ENCODE measurements around the gene NEGR1. TPM values are rescaled to one million over a fixed set of nuclear protein-coding genes. Genes with fewer than 3 reads are reported as not detected.

NEGR1 gene
- total and polyA plus RNA-seq, 7 donors: 0.69 to 69.2 (median 42.5) TPM

DNA sequence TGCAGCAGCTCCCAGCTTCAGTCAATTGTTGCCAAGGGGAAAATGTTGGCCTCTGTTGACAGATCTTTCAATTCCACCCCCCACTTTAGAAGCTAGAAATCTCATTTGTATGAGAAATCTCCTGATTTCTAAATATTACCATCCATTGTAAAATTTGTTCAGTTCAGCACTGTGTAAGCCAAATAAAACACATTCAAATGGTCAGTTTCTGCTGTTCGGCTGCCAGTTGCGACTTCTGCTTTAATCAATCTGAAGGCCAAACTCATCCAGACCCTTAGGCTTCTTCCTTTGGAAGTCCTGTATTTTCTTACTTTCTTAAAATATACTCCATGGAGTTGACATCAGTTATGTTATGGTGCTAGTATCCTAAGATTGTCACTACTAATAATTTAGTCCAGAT, 920.3 kb downstream of the NEGR1 start:
- no peaks in the 10 kb centered on the region for H3K27me3 ChIP-seq
- no peaks in the 10 kb centered on the region for H3K9me3 ChIP-seq
- DNase-seq: no peak
- no peak overlapping the region for H3K27ac ChIP-seq
- WGBS, 2 donors: 88 to 95% methylated on average over 2 of the region's 2 CpGs
- H3K4me3 ChIP-seq: no peak overlapping the region
- TF ChIP-seq POLR2A (IDR thresholded peaks at IDR 0.05) (no peak), CTCF (IDR thresholded peaks at IDR 0.05) (no peak), EP300 (IDR thresholded peaks at IDR 0.05) (no peak), POLR2AphosphoS5 (IDR thresholded peaks at IDR 0.05) (no peak)
- no peaks in the 10 kb centered on the region for H3K36me3 ChIP-seq
- intact Hi-C loops (cut with DNase I): no loop called here
- H3K4me1 ChIP-seq: peaks cover 0 to 14% (median 5%) of the 10 kb centered on the region in 4 donors

- WGBS, 2 donors: 89 to 94% methylated on average over 9 of the region's 9 CpGs
- intact Hi-C loops (cut with DNase I): no loop called here
Observed at GRCh38 chr1:71357708-71358107, 924.6 kb downstream of the NEGR1 start.

GRCh38 chr1:71351438-71351837, 930.9 kb downstream of the NEGR1 start:
- no peak overlapping the region for H3K27ac ChIP-seq
- no peak overlapping the region for H3K4me3 ChIP-seq
- intact Hi-C loops (cut with DNase I): no loop called here
- H3K36me3 ChIP-seq: no peaks in the 10 kb centered on the region
- 61 to 71% methylated on average over 1 of the region's 1 CpG for WGBS, 2 donors
- H3K4me1 ChIP-seq: peaks cover 0 to 3% (median 0%) of the 10 kb centered on the region in 4 donors
- H3K27me3 ChIP-seq: no peaks in the 10 kb centered on the region
- no peak for TF ChIP-seq EP300 (IDR thresholded peaks at IDR 0.05)
- no peak for TF ChIP-seq CTCF (IDR thresholded peaks at IDR 0.05)
- no peak for TF ChIP-seq POLR2A (IDR thresholded peaks at IDR 0.05)
- no peak for TF ChIP-seq POLR2AphosphoS5 (IDR thresholded peaks at IDR 0.05)
- DNase-seq: no peak
- H3K9me3 ChIP-seq: no peaks in the 10 kb centered on the region

More at GRCh38 chr1:71357708-71358107, 924.6 kb downstream of the NEGR1 start:
- Histone ChIP-seq H3K27ac (no peak overlapping the region), H3K4me1 (no peaks in the 10 kb centered on the region), H3K9me3 (no peaks in the 10 kb centered on the region), H3K27me3 (no peaks in the 10 kb centered on the region), H3K4me3 (no peak overlapping the region), H3K36me3 (no peaks in the 10 kb centered on the region)
- no peak for TF ChIP-seq POLR2A (IDR thresholded peaks at IDR 0.05)
- no peak for TF ChIP-seq CTCF (IDR thresholded peaks at IDR 0.05)
- TF ChIP-seq EP300 (IDR thresholded peaks at IDR 0.05): no peak
- TF ChIP-seq POLR2AphosphoS5 (IDR thresholded peaks at IDR 0.05): no peak
- DNase-seq: no peak

DNA sequence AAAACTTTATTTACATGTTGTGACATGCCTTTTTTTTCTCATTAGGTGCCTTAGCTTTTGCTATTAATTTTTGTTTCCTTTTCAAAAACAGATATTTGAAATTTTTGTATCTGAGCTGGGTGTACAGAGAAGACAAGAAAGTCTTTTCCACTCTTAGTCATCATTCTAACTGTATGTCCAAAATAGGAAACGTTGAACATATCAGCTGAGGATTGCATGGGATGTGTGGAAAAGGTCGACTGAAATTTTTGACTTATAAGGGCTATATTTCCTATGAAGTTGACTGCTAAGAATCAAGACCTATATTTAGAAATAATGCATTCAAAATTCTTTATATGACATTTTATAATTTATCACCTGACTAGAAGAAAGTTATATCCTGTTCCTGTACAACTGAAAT, 931.5 kb downstream of the NEGR1 start:
- no peaks in the 10 kb centered on the region for H3K27me3 ChIP-seq
- no peaks in the 10 kb centered on the region for H3K9me3 ChIP-seq
- no peak overlapping the region for H3K4me3 ChIP-seq
- DNase-seq: no peak
- no peak for TF ChIP-seq POLR2AphosphoS5 (IDR thresholded peaks at IDR 0.05)
- no peak for TF ChIP-seq CTCF (IDR thresholded peaks at IDR 0.05)
- TF ChIP-seq POLR2A (IDR thresholded peaks at IDR 0.05): no peak
- TF ChIP-seq EP300 (IDR thresholded peaks at IDR 0.05): no peak
- no peaks in the 10 kb centered on the region for H3K36me3 ChIP-seq
- 51 to 72% methylated on average over 2 of the region's 2 CpGs for WGBS, 2 donors
- H3K27ac ChIP-seq: no peak overlapping the region
- intact Hi-C loops (cut with DNase I): no loop called here
- peaks cover 0 to 3% (median 0%) of the 10 kb centered on the region in 4 donors for H3K4me1 ChIP-seq

DNA sequence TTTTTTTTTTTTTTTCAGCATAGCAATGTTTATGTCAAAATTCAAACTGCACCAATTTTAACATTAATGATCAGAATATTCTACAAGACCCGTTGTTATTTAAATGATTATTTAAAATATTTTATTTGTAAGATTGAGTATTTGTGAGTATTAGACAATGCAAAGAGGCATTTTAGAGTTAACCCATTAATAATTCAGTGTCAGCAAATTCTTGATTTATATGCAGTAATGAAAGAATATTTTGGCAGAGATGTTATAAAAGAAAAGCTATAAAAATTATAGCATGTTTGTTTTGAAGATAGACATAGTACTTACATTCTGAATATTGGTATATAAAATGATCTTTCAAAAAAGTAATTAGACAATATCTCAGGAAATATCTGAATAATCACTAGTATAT, 932.0 kb downstream of the NEGR1 start:
- WGBS, 2 donors: 80 to 89% methylated on average over 1 of the region's 1 CpG
- Histone ChIP-seq H3K36me3 (no peaks in the 10 kb centered on the region), H3K4me3 (no peak overlapping the region), H3K9me3 (no peaks in the 10 kb centered on the region), H3K27me3 (no peaks in the 10 kb centered on the region), H3K27ac (no peak overlapping the region), H3K4me1 (peaks cover 0 to 3% (median 0%) of the 10 kb centered on the region in 4 donors)
- no peak for DNase-seq
- TF ChIP-seq EP300 (IDR thresholded peaks at IDR 0.05) (no peak), POLR2AphosphoS5 (IDR thresholded peaks at IDR 0.05) (no peak), POLR2A (IDR thresholded peaks at IDR 0.05) (no peak), CTCF (IDR thresholded peaks at IDR 0.05) (no peak)
- intact Hi-C loops (cut with DNase I): no loop called here
